HL-60 (cell line): ENCODE results near the gene DPP10.

ENCODE experiments used
- CTCF ChIP-seq: IDR thresholded peaks from one replicate; pipeline ENCODE4 v1.5.1; 2011; ENCODE audit warnings: low read length, control low read depth, inconsistent platforms; ENCODE audit not compliant: insufficient read depth
- POLR2AphosphoS5 ChIP-seq: IDR thresholded peaks from 2 replicates; pipeline ENCODE4 v1.6.1; 2012; ENCODE audit warnings: low read depth
- REST ChIP-seq: IDR thresholded peaks from 2 replicates; pipeline ENCODE4 v1.6.1; 2012; ENCODE audit warnings: low read depth; ENCODE audit not compliant: insufficient replicate concordance

GRCh38 chr2:114534116-114535084 is 92.0 kb downstream of the DPP10 start:
- TF ChIP-seq REST (no peak), CTCF (no peak), POLR2AphosphoS5 (no peak)
